Measurements from ENCODE around the gene CCER1.

CCER1 gene

GRCh38 chr12:90921536-90921935 lies 33.4 kb downstream of the CCER1 start:
- no peak for DNase-seq (ENCODE audit: low read depth in 2 of 2)

GRCh38 chr12:90920222-90920621 lies 34.8 kb downstream of the CCER1 start:
- DNase-seq (ENCODE audit: low read depth in 2 of 2): no peak

GRCh38 chr12:90917431-90917830 lies 37.5 kb downstream of the CCER1 start:
- DNase-seq (ENCODE audit: low read depth in 2 of 2): no peak

- DNase-seq (ENCODE audit: low read depth in 2 of 2): no peak
These were observed 38.5 kb downstream of the CCER1 start for GRCh38 chr12:90916516-90916915.

- DNase-seq (ENCODE audit: low read depth in 2 of 2): no peak
These were observed 39.6 kb downstream of the CCER1 start for GRCh38 chr12:90915353-90915752.

- no peak for DNase-seq (ENCODE audit: low read depth in 2 of 2)
These were observed 44.0 kb downstream of the CCER1 start for GRCh38 chr12:90910958-90911357.

GRCh38 chr12:90909069-90909770 lies 45.8 kb downstream of the CCER1 start:
- DNase-seq (ENCODE audit: low read depth in 2 of 2): no peak

GRCh38 chr12:90908465-90908864 lies 46.5 kb downstream of the CCER1 start:
- no peak for DNase-seq (ENCODE audit: low read depth in 2 of 2)

GRCh38 chr12:90905691-90906370 lies 49.1 kb downstream of the CCER1 start:
- DNase-seq (ENCODE audit: low read depth in 2 of 2): no peak

- DNase-seq (ENCODE audit: low read depth in 2 of 2): no peak
These were observed 52.4 kb downstream of the CCER1 start for GRCh38 chr12:90902596-90902995.

Measured in activated CD8-positive, alpha-beta memory T cell treated with anti-CD3 and anti-CD28 coated beads for 4 hours (primary cell).